Transverse colon (tissue), 4 donors: ENCODE results near the gene BTF3. TPM values are rescaled to one million over a fixed set of nuclear protein-coding genes. Genes with fewer than 3 reads are reported as not detected.

Experiments used
- DNase-seq: peaks from one replicate; pipeline ENCODE4 v3.0.0-alpha.2; 2019
- H3K27ac ChIP-seq, 4 donors: fragments of 200-600 bp; sonication (generic); 2 replicates each; pipeline ENCODE4 v1.5.1; 2016 to 2018; ENCODE audit warnings: inconsistent platforms in 4 of 4
- H3K27me3 ChIP-seq: fragments of 200-600 bp; sonication (generic); 2 replicates; pipeline ENCODE4 v1.5.1; 2017; ENCODE audit warnings: inconsistent platforms
- H3K36me3 ChIP-seq, 4 donors: fragments of 200-600 bp; sonication (generic); 2 replicates each; pipeline ENCODE4 v1.5.1; 2017 to 2019; ENCODE audit warnings: inconsistent platforms in 4 of 4
- H3K4me1 ChIP-seq, 4 donors: fragments of 200-600 bp; sonication (generic); 2 replicates each; pipeline ENCODE4 v1.5.1; 2017 to 2020; ENCODE audit warnings: inconsistent platforms in 4 of 4
- H3K4me3 ChIP-seq, 4 donors: fragments of 200-600 bp; sonication (generic); 1 replicate in 1 of 4; 2 replicates in 3 of 4; pipeline versions ENCODE4 v1.5.1 to v1.6.1; 2017 to 2019; ENCODE audit warnings: inconsistent platforms in 4 of 4
- H3K9me3 ChIP-seq, 2 donors: fragments of 200-600 bp; sonication (generic); 2 replicates each; pipeline ENCODE4 v1.5.1; 2017 to 2019; ENCODE audit warnings: inconsistent platforms in 2 of 2
- EP300 ChIP-seq: sonication (generic); formaldehyde crosslinking; IDR thresholded peaks from one replicate; pipeline ENCODE4 v1.6.1; 2017; ENCODE audit warnings: antibody characterized with exemption, low read depth
- POLR2A ChIP-seq: fragments of 450-650 bp; IDR thresholded peaks from one replicate; pipeline ENCODE4 v1.6.1; 2016; ENCODE audit warnings: antibody characterized with exemption, mild to moderate bottlenecking, moderate library complexity
- POLR2AphosphoS5 ChIP-seq, 3 donors: sonication (generic); formaldehyde crosslinking; IDR thresholded peaks; one replicate each; pipeline ENCODE4 v1.6.1; 2016; ENCODE audit warnings: antibody characterized with exemption in 3 of 3
- WGBS, 2 donors: methylation state at CpG; one replicate each; pipeline ENCODE4 v1.1.5; 2018; ENCODE audit warnings: low coverage in 1 of 2; 5-methylcytosine and 5-hydroxymethylcytosine counted together
- in situ Hi-C, 4 donors: fragments of 200-750 bp; cut with MboI; loops; one replicate each; pipeline versions ENCODE4 v1.15.0 to v1.15.1; 2017; ENCODE audit warnings: low sequenced_read_pairs in 3 of 4, low pct_ligation_motif_present in 1 of 4, low pct_unique_long_range_greater_than_20kb in 1 of 4
- intact Hi-C: fragments of 100-400 bp; cut with DNase I; formaldehyde crosslinking; loops from one replicate; pipeline ENCODE4 v1.15.1; 2023; ENCODE audit warnings: low total_unique reads
- total RNA-seq, 4 donors: library from RNA; depleted of rRNA; stranded (reverse); fragments of >200 nt; gene quantifications; one replicate each; pipeline ENCODE4 v1.1.0, GENCODE V29; 2016
- TF ChIP-seq, protein P1 (sequence below), 5 experiments: fragments of 200-600 bp in 3 of 5; fragments of 450-650 bp in 2 of 5; sonication (generic) in 3 of 5; IDR thresholded peaks; 1 replicate in 2 of 5; 2 replicates in 3 of 5; pipeline ENCODE4 v1.5.1; 2016 to 2017; ENCODE audit warnings: antibody characterized with exemption in 5 of 5, inconsistent platforms in 3 of 5, mild to moderate bottlenecking in 2 of 5, moderate library complexity in 1 of 5

Gene BTF3
- total RNA-seq, 4 donors from 2014 or later, result 312 to 416 (median 396) TPM

GRCh38 chr5:73531356-73531755 is 33.1 kb downstream of the BTF3 start:
- WGBS, 2 donors, result 83% methylated on average over 1 of the region's 1 CpG
- no peaks in the 10 kb centered on the region for H3K4me1 ChIP-seq
- no peaks in the 10 kb centered on the region for H3K36me3 ChIP-seq
- intact Hi-C loops, result no loop called here
- DNase-seq, result no peak
- no peak overlapping the region for H3K27ac ChIP-seq
- TF ChIP-seq POLR2AphosphoS5 (IDR thresholded peaks at IDR 0.05) (no peak), POLR2A (no peak), EP300 (no peak)
- TF ChIP-seq, protein P1, sequence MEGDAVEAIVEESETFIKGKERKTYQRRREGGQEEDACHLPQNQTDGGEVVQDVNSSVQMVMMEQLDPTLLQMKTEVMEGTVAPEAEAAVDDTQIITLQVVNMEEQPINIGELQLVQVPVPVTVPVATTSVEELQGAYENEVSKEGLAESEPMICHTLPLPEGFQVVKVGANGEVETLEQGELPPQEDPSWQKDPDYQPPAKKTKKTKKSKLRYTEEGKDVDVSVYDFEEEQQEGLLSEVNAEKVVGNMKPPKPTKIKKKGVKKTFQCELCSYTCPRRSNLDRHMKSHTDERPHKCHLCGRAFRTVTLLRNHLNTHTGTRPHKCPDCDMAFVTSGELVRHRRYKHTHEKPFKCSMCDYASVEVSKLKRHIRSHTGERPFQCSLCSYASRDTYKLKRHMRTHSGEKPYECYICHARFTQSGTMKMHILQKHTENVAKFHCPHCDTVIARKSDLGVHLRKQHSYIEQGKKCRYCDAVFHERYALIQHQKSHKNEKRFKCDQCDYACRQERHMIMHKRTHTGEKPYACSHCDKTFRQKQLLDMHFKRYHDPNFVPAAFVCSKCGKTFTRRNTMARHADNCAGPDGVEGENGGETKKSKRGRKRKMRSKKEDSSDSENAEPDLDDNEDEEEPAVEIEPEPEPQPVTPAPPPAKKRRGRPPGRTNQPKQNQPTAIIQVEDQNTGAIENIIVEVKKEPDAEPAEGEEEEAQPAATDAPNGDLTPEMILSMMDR (IDR thresholded peaks at IDR 0.05), result no peak
- no peaks in the 10 kb centered on the region for H3K9me3 ChIP-seq
- in situ Hi-C loops, result no loop called here
- peaks cover 13% of the 10 kb centered on the region for H3K27me3 ChIP-seq
- H3K4me3 ChIP-seq, result no peak overlapping the region

DNA sequence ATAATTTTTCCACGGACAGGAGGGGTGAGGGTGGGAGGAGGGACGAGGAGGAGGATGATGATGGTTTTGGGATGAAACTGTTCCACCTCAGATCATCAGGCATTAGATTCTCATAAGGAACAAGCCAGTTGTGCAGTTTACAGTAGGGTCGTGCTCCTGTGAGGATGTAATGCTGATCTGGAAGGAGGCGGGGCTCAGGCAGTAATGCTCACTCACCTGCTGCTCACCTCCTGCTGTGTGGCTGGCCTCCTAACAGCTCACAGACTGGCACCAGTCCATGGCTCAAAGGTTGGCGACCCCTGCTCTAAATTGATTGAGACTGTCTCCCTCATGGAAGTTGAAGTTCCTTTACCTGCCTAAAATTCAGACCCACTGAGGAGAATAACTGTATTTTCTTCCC is 34.0 kb downstream of the BTF3 start:
- Histone ChIP-seq H3K9me3 (no peaks in the 10 kb centered on the region), H3K36me3 (no peaks in the 10 kb centered on the region), H3K27ac (no peak overlapping the region), H3K4me3 (no peak overlapping the region), H3K27me3 (peaks cover 13% of the 10 kb centered on the region), H3K4me1 (no peaks in the 10 kb centered on the region)
- WGBS, 2 donors, result 74 to 80% methylated on average over 1 to 5 of the region's 5 CpGs
- DNase-seq, result no peak
- intact Hi-C loops, result no loop called here
- TF ChIP-seq POLR2A (no peak), EP300 (no peak), POLR2AphosphoS5 (IDR thresholded peaks at IDR 0.05) (no peak)
- TF ChIP-seq, protein P1 (IDR thresholded peaks at IDR 0.05), result no peak
- in situ Hi-C loops, result no loop called here

GRCh38 chr5:73534011-73534644 is 35.9 kb downstream of the BTF3 start:
- no peak for DNase-seq
- intact Hi-C loops (no loop called here), in situ Hi-C loops (no loop called here)
- Histone ChIP-seq H3K27ac (no peak overlapping the region), H3K4me1 (no peaks in the 10 kb centered on the region), H3K27me3 (peaks cover 13% of the 10 kb centered on the region), H3K4me3 (no peak overlapping the region), H3K36me3 (no peaks in the 10 kb centered on the region), H3K9me3 (no peaks in the 10 kb centered on the region)
- 82 to 84% methylated on average over 5 of the region's 5 CpGs for WGBS, 2 donors
- no peak for TF ChIP-seq EP300
- no peak for TF ChIP-seq POLR2AphosphoS5 (IDR thresholded peaks at IDR 0.05)
- TF ChIP-seq POLR2A, result no peak
- TF ChIP-seq, protein P1 (IDR thresholded peaks at IDR 0.05), result no peak

GRCh38 chr5:73534971-73535370 is 36.7 kb downstream of the BTF3 start:
- in situ Hi-C loops (no loop called here), intact Hi-C loops (no loop called here)
- Histone ChIP-seq H3K36me3 (no peaks in the 10 kb centered on the region), H3K27me3 (peaks cover 8% of the 10 kb centered on the region), H3K4me1 (no peaks in the 10 kb centered on the region), H3K4me3 (no peak overlapping the region), H3K27ac (no peak overlapping the region), H3K9me3 (no peaks in the 10 kb centered on the region)
- WGBS, 2 donors, result 85 to 89% methylated on average over 2 of the region's 2 CpGs
- no peak for TF ChIP-seq POLR2AphosphoS5 (IDR thresholded peaks at IDR 0.05)
- TF ChIP-seq EP300, result no peak
- TF ChIP-seq, protein P1 (IDR thresholded peaks at IDR 0.05), result no peak
- no peak for TF ChIP-seq POLR2A
- no peak for DNase-seq
